Measurements from ENCODE around the gene MFAP5.

The MFAP5 gene, protein sequence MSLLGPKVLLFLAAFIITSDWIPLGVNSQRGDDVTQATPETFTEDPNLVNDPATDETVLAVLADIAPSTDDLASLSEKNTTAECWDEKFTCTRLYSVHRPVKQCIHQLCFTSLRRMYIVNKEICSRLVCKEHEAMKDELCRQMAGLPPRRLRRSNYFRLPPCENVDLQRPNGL

GRCh38 chr12:8662593-8662992, at the start of gene MFAP5:
Gene MFAP5 (minus strand): TSS chr12:8662826. CDS start chr12:8662104, 722 bp downstream.
- no peaks in the 10 kb centered on the region for H3K79me2 ChIP-seq (ENCODE audit: insufficient read depth, low read length)
- H3K4me1 ChIP-seq (ENCODE audit: insufficient read depth, low read length) = no peaks in the 10 kb centered on the region
- H3K27me3 ChIP-seq (ENCODE audit: insufficient read depth, low read length, poor library complexity) = peaks cover 20% of the 10 kb centered on the region
- H3K9ac ChIP-seq (ENCODE audit: low read depth, low read length) = no peak within 1 kb of the TSS
- no peak within 1 kb of the TSS for H2AFZ ChIP-seq (ENCODE audit: low read depth, low read length)
- ATAC-seq (ENCODE audit: insufficient read depth, low read depth) (no peak), DNase-seq (no peak)
- no peak within 1 kb of the TSS for H3K4me3 ChIP-seq (ENCODE audit: low read depth in 1 of 2, low read length in 2 of 2)
- H3K9me3 ChIP-seq (ENCODE audit: insufficient read depth, low read length, severe bottlenecking) = no peaks in the 10 kb centered on the region
- TF ChIP-seq, protein P1, sequence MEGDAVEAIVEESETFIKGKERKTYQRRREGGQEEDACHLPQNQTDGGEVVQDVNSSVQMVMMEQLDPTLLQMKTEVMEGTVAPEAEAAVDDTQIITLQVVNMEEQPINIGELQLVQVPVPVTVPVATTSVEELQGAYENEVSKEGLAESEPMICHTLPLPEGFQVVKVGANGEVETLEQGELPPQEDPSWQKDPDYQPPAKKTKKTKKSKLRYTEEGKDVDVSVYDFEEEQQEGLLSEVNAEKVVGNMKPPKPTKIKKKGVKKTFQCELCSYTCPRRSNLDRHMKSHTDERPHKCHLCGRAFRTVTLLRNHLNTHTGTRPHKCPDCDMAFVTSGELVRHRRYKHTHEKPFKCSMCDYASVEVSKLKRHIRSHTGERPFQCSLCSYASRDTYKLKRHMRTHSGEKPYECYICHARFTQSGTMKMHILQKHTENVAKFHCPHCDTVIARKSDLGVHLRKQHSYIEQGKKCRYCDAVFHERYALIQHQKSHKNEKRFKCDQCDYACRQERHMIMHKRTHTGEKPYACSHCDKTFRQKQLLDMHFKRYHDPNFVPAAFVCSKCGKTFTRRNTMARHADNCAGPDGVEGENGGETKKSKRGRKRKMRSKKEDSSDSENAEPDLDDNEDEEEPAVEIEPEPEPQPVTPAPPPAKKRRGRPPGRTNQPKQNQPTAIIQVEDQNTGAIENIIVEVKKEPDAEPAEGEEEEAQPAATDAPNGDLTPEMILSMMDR (IDR thresholded peaks at IDR 0.05; ENCODE audit: borderline replicate concordance, extremely low read depth, low read length, poor library complexity, severe bottlenecking) = no peak
- TF ChIP-seq EZH2 (IDR thresholded peaks at IDR 0.05; ENCODE audit: borderline replicate concordance, low read depth, low read length, severe bottlenecking) = no peak
- no peaks in the 10 kb centered on the region for H4K20me1 ChIP-seq (ENCODE audit: insufficient read depth, low read length)
- H3K4me2 ChIP-seq (ENCODE audit: insufficient read depth, low read length) = no peak within 1 kb of the TSS
- H3K27ac ChIP-seq (ENCODE audit: low read length) = no peak within 1 kb of the TSS
- no peaks in the 10 kb centered on the region for H3K36me3 ChIP-seq (ENCODE audit: insufficient read depth, low read length)

DNA sequence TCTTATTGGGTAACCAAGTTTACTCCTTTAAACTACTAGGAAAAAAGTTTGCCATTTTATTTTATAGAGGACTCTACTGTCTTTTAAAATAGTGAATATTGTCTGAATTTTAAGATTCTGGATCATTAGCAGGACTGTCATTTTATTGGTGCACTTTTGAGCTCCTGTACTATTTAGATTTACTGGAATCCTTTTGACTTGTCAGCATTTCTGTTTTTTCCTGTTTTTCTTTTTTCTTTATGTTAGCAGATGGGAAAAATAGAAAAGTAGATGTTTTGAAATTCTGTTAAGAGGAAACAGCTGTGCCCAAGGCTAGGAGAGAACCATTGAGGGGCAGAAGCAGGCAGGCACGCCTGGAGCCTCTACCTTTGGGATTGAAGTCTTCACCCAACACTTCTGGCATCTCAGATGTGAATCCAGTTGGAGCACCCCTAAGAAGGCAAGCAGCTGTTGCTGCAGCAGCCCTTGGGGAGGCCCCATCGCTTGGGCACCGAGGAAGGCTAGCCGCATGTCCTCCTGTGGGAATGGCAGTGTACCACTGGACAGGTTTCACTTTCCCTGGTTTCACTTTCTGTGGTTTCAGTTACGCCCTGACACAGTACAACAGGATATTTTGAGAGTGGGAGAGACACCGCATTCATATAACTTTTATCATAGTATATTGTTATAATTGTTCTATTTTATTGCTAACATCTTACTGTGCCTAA, 46.7 kb upstream of the MFAP5 start:
- DNase-seq (no peak), ATAC-seq (ENCODE audit: insufficient read depth, low read depth) (peak; percentile 63)
- Histone ChIP-seq H3K79me2 (ENCODE audit: insufficient read depth, low read length) (peaks cover 70% of the 10 kb centered on the region), H3K27ac (ENCODE audit: low read length) (no peak overlapping the region), H3K9ac (ENCODE audit: low read depth, low read length) (no peak overlapping the region), H3K4me3 (ENCODE audit: low read depth in 1 of 2, low read length in 2 of 2) (no peak overlapping the region), H3K36me3 (ENCODE audit: insufficient read depth, low read length) (peaks cover 23% of the 10 kb centered on the region), H2AFZ (ENCODE audit: low read depth, low read length) (no peak overlapping the region), H3K4me2 (ENCODE audit: insufficient read depth, low read length) (0 out of 2 replicates have a peak overlapping the region, but pooled peaks have one; percentile 30), H3K4me1 (ENCODE audit: insufficient read depth, low read length) (peaks cover 6% of the 10 kb centered on the region), H3K27me3 (ENCODE audit: insufficient read depth, low read length, poor library complexity) (no peaks in the 10 kb centered on the region), H4K20me1 (ENCODE audit: insufficient read depth, low read length) (peaks cover 28% of the 10 kb centered on the region; the same call in 1 of the 2 replicates), H3K9me3 (ENCODE audit: insufficient read depth, low read length, severe bottlenecking) (no peaks in the 10 kb centered on the region)
- TF ChIP-seq EZH2 (IDR thresholded peaks at IDR 0.05; ENCODE audit: borderline replicate concordance, low read depth, low read length, severe bottlenecking) = no peak
- TF ChIP-seq, protein P1 (IDR thresholded peaks at IDR 0.05; ENCODE audit: borderline replicate concordance, extremely low read depth, low read length, poor library complexity, severe bottlenecking) = no peak

DNA sequence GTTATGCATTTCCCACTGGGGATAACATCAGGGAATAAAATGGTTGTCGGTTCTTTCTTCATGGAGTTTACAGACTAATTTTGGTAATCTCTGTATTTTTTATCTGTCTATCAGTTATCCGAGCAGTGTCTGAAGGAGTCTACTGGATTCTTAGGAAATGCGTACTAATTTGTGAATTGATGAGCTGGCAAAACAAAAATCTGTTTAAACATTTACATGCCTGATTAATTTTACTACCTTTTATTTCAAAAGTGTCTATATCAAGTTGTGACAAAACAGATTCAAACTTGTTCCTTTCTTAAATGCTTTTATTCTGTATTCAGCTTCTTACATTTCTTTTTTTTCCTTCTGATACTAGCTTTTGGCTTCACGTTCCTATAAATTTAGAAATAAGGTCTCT, 39.5 kb upstream of the MFAP5 start:
- Histone ChIP-seq H3K4me3 (ENCODE audit: low read depth in 1 of 2, low read length in 2 of 2) (no peak overlapping the region), H2AFZ (ENCODE audit: low read depth, low read length) (no peak overlapping the region), H4K20me1 (ENCODE audit: insufficient read depth, low read length) (peaks cover 25% of the 10 kb centered on the region; the same call in 1 of the 2 replicates), H3K27me3 (ENCODE audit: insufficient read depth, low read length, poor library complexity) (peaks cover 2% of the 10 kb centered on the region), H3K9me3 (ENCODE audit: insufficient read depth, low read length, severe bottlenecking) (no peaks in the 10 kb centered on the region), H3K9ac (ENCODE audit: low read depth, low read length) (no peak overlapping the region), H3K79me2 (ENCODE audit: insufficient read depth, low read length) (peaks cover 81% of the 10 kb centered on the region), H3K36me3 (ENCODE audit: insufficient read depth, low read length) (peaks cover 15% of the 10 kb centered on the region), H3K4me2 (ENCODE audit: insufficient read depth, low read length) (no peak overlapping the region), H3K4me1 (ENCODE audit: insufficient read depth, low read length) (peaks cover 22% of the 10 kb centered on the region), H3K27ac (ENCODE audit: low read length) (no peak overlapping the region)
- ATAC-seq (ENCODE audit: insufficient read depth, low read depth) = no peak
- TF ChIP-seq, protein P1 (IDR thresholded peaks at IDR 0.05; ENCODE audit: borderline replicate concordance, extremely low read depth, low read length, poor library complexity, severe bottlenecking) = no peak
- no peak for TF ChIP-seq EZH2 (IDR thresholded peaks at IDR 0.05; ENCODE audit: borderline replicate concordance, low read depth, low read length, severe bottlenecking)
- DNase-seq = no peak
